ENCODE results near the gene SARS1.
"Not testable (repeated sequence)": the region's sequence is repeated elsewhere in the genome, so short reads cannot be mapped to it uniquely, and the experiment has no call there.

Gene SARS1

GRCh38 chr1:109213824-109214693 lies at the start of gene SARS1:
Gene SARS1 (plus strand): TSS chr1:109213918. CDS start chr1:109213993, 75 bp downstream.
- peak; percentile 80 to 84 for DNase-seq (ENCODE audit: low read depth in 2 of 2)

- DNase-seq (ENCODE audit: low read depth in 2 of 2): no peak
These were observed 49.2 kb upstream of the SARS1 start for GRCh38 chr1:109164538-109164937.

GRCh38 chr1:109167001-109167506 lies 46.7 kb upstream of the SARS1 start:
- DNase-seq (ENCODE audit: low read depth in 2 of 2): no peak

GRCh38 chr1:109170035-109170764 lies 43.5 kb upstream of the SARS1 start:
- DNase-seq (ENCODE audit: low read depth in 2 of 2): no peak

- no peak for DNase-seq (ENCODE audit: low read depth in 2 of 2)
These were observed 42.1 kb upstream of the SARS1 start for GRCh38 chr1:109171646-109172045.

- not testable (repeated sequence) for DNase-seq (ENCODE audit: low read depth in 2 of 2)
These were observed 37.4 kb upstream of the SARS1 start for GRCh38 chr1:109176349-109176748.

- not testable (repeated sequence) for DNase-seq (ENCODE audit: low read depth in 2 of 2)
These were observed 33.0 kb upstream of the SARS1 start for GRCh38 chr1:109180715-109181084.

GRCh38 chr1:109181085-109181806 lies 32.5 kb upstream of the SARS1 start:
- no peak for DNase-seq (ENCODE audit: low read depth in 2 of 2)

- no peak for DNase-seq (ENCODE audit: low read depth in 2 of 2)
These were observed 31.9 kb upstream of the SARS1 start for GRCh38 chr1:109181807-109182163.

- DNase-seq (ENCODE audit: low read depth in 2 of 2): no peak
These were observed 30.5 kb upstream of the SARS1 start for GRCh38 chr1:109183058-109183738.

GRCh38 chr1:109184687-109185086 lies 29.0 kb upstream of the SARS1 start:
- DNase-seq (ENCODE audit: low read depth in 2 of 2): no peak

- no peak for DNase-seq (ENCODE audit: low read depth in 2 of 2)
These were observed 28.4 kb upstream of the SARS1 start for GRCh38 chr1:109185357-109185756.

GRCh38 chr1:109185990-109186732 lies 27.6 kb upstream of the SARS1 start:
- DNase-seq (ENCODE audit: low read depth in 2 of 2): no peak

- DNase-seq (ENCODE audit: low read depth in 2 of 2): no peak
These were observed 27.0 kb upstream of the SARS1 start for GRCh38 chr1:109186733-109187086.

GRCh38 chr1:109187127-109187526 lies 26.6 kb upstream of the SARS1 start:
- DNase-seq (ENCODE audit: low read depth in 2 of 2): no peak

- no peak for DNase-seq (ENCODE audit: low read depth in 2 of 2)
These were observed 25.5 kb upstream of the SARS1 start for GRCh38 chr1:109188200-109188599.

GRCh38 chr1:109188781-109189180 lies 24.9 kb upstream of the SARS1 start:
- no peak for DNase-seq (ENCODE audit: low read depth in 2 of 2)

GRCh38 chr1:109190189-109190588 lies 23.5 kb upstream of the SARS1 start:
- DNase-seq (ENCODE audit: low read depth in 2 of 2): no peak

- DNase-seq (ENCODE audit: low read depth in 2 of 2): no peak
These were observed 22.3 kb upstream of the SARS1 start for GRCh38 chr1:109191377-109191776.

GRCh38 chr1:109191891-109192290 lies 21.8 kb upstream of the SARS1 start:
- DNase-seq (ENCODE audit: low read depth in 2 of 2): no peak

GRCh38 chr1:109192433-109192832 lies 21.3 kb upstream of the SARS1 start:
- no peak for DNase-seq (ENCODE audit: low read depth in 2 of 2)

Data from stimulated activated CD8-positive, alpha-beta memory T cell treated with anti-CD3 and anti-CD28 coated beads, Interleukin-15, amount 100 ng/mL, for 4 hours (primary cell).